T-helper 1 cell (primary cell): ENCODE results near the gene EPRS1.
"Not testable (repeated sequence)": the region's sequence is repeated elsewhere in the genome, so short reads cannot be mapped to it uniquely, and the experiment has no call there.

Experiments
- DNase-seq, 5 donors: peaks; one replicate each; pipeline ENCODE4 v3.0.0-alpha.2; 2012 to 2020

EPRS1 gene

GRCh38 chr1:220037810-220038209 is 8.5 kb downstream of the EPRS1 start:
- DNase-seq, result not testable (repeated sequence)

- DNase-seq, result no peak
Measured at GRCh38 chr1:220032911-220033310, 13.4 kb downstream of the EPRS1 start.

- DNase-seq, result peak in 1 of 5 donors; percentile 26
Measured at GRCh38 chr1:220031287-220031686, 15.0 kb downstream of the EPRS1 start.

GRCh38 chr1:220028346-220028895 is 17.9 kb downstream of the EPRS1 start:
- DNase-seq, result no peak

- no peak for DNase-seq
Measured at GRCh38 chr1:220019071-220019470, 27.2 kb downstream of the EPRS1 start.

- peak in 1 of 5 donors; percentile 2 for DNase-seq
Measured at GRCh38 chr1:220013497-220013896, 32.8 kb downstream of the EPRS1 start.

GRCh38 chr1:220012259-220012658 is 34.0 kb downstream of the EPRS1 start:
- DNase-seq, result no peak

GRCh38 chr1:220011620-220012019 is 34.7 kb downstream of the EPRS1 start:
- DNase-seq, result no peak

GRCh38 chr1:220007438-220007837 is 38.9 kb downstream of the EPRS1 start:
- no peak for DNase-seq

- no peak for DNase-seq
Measured at GRCh38 chr1:220005489-220005888, 40.8 kb downstream of the EPRS1 start.

- DNase-seq, result peak in 1 of 5 donors; percentile 47
Measured at GRCh38 chr1:220003610-220004299, 42.5 kb downstream of the EPRS1 start.

- DNase-seq, result no peak
Measured at GRCh38 chr1:220003015-220003414, 43.3 kb downstream of the EPRS1 start.

GRCh38 chr1:220001095-220001501 is 45.2 kb downstream of the EPRS1 start:
- DNase-seq, result no peak

GRCh38 chr1:219999821-220000220 is 46.5 kb downstream of the EPRS1 start:
- DNase-seq, result no peak
